ENCODE data around the gene CACHD1. TPM values are rescaled to one million over a fixed set of nuclear protein-coding genes. Genes with fewer than 3 reads are reported as not detected.

CACHD1 gene
- total and polyA plus RNA-seq, 2 of the 8 experiments (the other 6 are each of a cell fraction or from before 2014, with no cell fraction given): 22.2 to 42.5 TPM

DNA sequence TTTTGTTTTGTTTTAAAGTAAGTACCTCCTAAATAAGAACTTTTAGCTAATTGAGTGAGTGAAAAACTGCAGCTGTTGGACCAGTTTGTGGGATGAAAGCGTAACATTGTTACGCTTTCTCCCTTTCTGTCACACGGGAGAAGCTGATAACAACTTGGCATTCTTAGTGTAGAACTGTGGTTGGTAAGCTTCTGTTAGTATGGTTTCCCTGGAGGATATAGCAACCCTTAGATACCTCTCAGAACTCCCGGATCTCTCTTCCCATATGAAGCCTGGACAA lies 98.2 kb downstream of the CACHD1 start (continued):
- TF ChIP-seq, protein P1, sequence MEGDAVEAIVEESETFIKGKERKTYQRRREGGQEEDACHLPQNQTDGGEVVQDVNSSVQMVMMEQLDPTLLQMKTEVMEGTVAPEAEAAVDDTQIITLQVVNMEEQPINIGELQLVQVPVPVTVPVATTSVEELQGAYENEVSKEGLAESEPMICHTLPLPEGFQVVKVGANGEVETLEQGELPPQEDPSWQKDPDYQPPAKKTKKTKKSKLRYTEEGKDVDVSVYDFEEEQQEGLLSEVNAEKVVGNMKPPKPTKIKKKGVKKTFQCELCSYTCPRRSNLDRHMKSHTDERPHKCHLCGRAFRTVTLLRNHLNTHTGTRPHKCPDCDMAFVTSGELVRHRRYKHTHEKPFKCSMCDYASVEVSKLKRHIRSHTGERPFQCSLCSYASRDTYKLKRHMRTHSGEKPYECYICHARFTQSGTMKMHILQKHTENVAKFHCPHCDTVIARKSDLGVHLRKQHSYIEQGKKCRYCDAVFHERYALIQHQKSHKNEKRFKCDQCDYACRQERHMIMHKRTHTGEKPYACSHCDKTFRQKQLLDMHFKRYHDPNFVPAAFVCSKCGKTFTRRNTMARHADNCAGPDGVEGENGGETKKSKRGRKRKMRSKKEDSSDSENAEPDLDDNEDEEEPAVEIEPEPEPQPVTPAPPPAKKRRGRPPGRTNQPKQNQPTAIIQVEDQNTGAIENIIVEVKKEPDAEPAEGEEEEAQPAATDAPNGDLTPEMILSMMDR (IDR thresholded peaks at IDR 0.05; ENCODE audit: control extremely low read depth in 1 of 3, insufficient read depth in 1 of 3, low read depth in 1 of 3, low read length in 3 of 3): no peak
- TF ChIP-seq TEAD4 (IDR thresholded peaks at IDR 0.05; ENCODE audit: low read depth, low read length) (no peak), EP300 (IDR thresholded peaks at IDR 0.05; ENCODE audit: borderline replicate concordance in 1 of 2, low read depth in 2 of 2, low read length in 2 of 2) (no peak), PHF8 (conservative IDR thresholded peaks at IDR 0.05; ENCODE audit: low read depth, low read length) (no peak)

Measured in H1 (cell line).